DOHH2 (cell line): ENCODE measurements around the gene ETFA.

Experiments used
- H3F3A ChIP-seq: fragments of 200-600 bp; sonication (generic), shearing (Covaris generic); 2 replicates; pipeline ENCODE4 v1.6.0; 2016; ENCODE audit warnings: antibody characterized with exemption, mild to moderate bottlenecking; ENCODE audit not compliant: control insufficient read depth, insufficient read depth
- H3K27ac ChIP-seq: fragments of 200-600 bp; sonication (generic); 2 replicates; pipeline ENCODE4 v1.5.1; 2014; ENCODE audit warnings: low read depth, mild to moderate bottlenecking, low read length, moderate library complexity
- H3K27me3 ChIP-seq: fragments of 200-600 bp; sonication (generic); 2 replicates; pipeline ENCODE4 v1.6.1; 2014; ENCODE audit warnings: mild to moderate bottlenecking, low read length, mixed read lengths; ENCODE audit not compliant: control insufficient read depth
- H3K36me3 ChIP-seq: fragments of 200-600 bp; sonication (generic); 2 replicates; pipeline ENCODE4 v1.6.1; 2014; ENCODE audit warnings: mild to moderate bottlenecking, low read length, moderate library complexity, mixed read lengths; ENCODE audit not compliant: control insufficient read depth
- H3K4me1 ChIP-seq: fragments of 200-600 bp; sonication (generic); 2 replicates; pipeline ENCODE4 v1.6.1; 2014; ENCODE audit warnings: mild to moderate bottlenecking, low read length, mixed read lengths; ENCODE audit not compliant: control insufficient read depth
- H3K4me2 ChIP-seq: fragments of 200-600 bp; sonication (generic); 2 replicates; pipeline ENCODE4 v1.6.0; 2014; ENCODE audit warnings: mild to moderate bottlenecking, low read length, moderate library complexity
- H3K4me3 ChIP-seq: fragments of 200-600 bp; sonication (generic); 2 replicates; pipeline ENCODE4 v1.5.1; 2014; ENCODE audit warnings: mild to moderate bottlenecking, low read length, mixed read lengths
- H3K79me2 ChIP-seq: fragments of 200-600 bp; sonication (generic); 2 replicates; pipeline ENCODE4 v1.6.1; 2014; ENCODE audit warnings: mild to moderate bottlenecking, low read length, mixed read lengths; ENCODE audit not compliant: control insufficient read depth
- H3K9me2 ChIP-seq: fragments of 200-600 bp; sonication (generic); replicated peaks from 2 replicates; pipeline ENCODE4 v1.6.1; 2014; ENCODE audit warnings: mild to moderate bottlenecking, low read length, mixed read lengths; ENCODE audit not compliant: control insufficient read depth
- H3K9me3 ChIP-seq: fragments of 200-600 bp; sonication (generic); 2 replicates; pipeline ENCODE4 v1.6.1; 2014; ENCODE audit warnings: antibody characterized with exemption, low read length, mixed read lengths; ENCODE audit not compliant: control insufficient read depth, insufficient read depth
- H4K20me1 ChIP-seq: fragments of 200-600 bp; sonication (generic); 2 replicates; pipeline ENCODE4 v1.6.0; 2014; ENCODE audit warnings: low read depth, mild to moderate bottlenecking, antibody characterized with exemption, low read length, moderate library complexity; ENCODE audit not compliant: control insufficient read depth, insufficient read depth
- CTCF ChIP-seq: fragments of 200-600 bp; sonication (generic); IDR thresholded peaks from one replicate; pipeline ENCODE4 v1.5.1; 2014; ENCODE audit warnings: antibody characterized with exemption, mild to moderate bottlenecking, low read depth, low read length; ENCODE audit not compliant: poor library complexity, severe bottlenecking
- EZH2phosphoT487 ChIP-seq: fragments of 200-600 bp; sonication (generic); IDR thresholded peaks from 2 replicates; pipeline ENCODE4 v1.6.1; 2017; ENCODE audit warnings: borderline replicate concordance, mild to moderate bottlenecking, antibody characterized with exemption, low read length, moderate library complexity, mixed read lengths

ETFA gene

GRCh38 chr15:76233921-76234320 is 77.3 kb downstream of the ETFA start:
- H3K4me2 ChIP-seq, result no peak overlapping the region
- no peaks in the 10 kb centered on the region for H3K4me1 ChIP-seq
- H3F3A ChIP-seq, result 0 out of 2 replicates have a peak, but pooled peaks cover 3% of the 10 kb centered on the region
- no peak overlapping the region for H3K4me3 ChIP-seq
- H3K79me2 ChIP-seq, result no peaks in the 10 kb centered on the region
- H3K36me3 ChIP-seq, result peaks cover 9% of the 10 kb centered on the region
- no peak overlapping the region for H3K27ac ChIP-seq
- TF ChIP-seq CTCF (no peak), EZH2phosphoT487 (no peak)
- H3K9me2 ChIP-seq, result no peaks in the 10 kb centered on the region
- H3K27me3 ChIP-seq, result no peaks in the 10 kb centered on the region
- H4K20me1 ChIP-seq, result no peaks in the 10 kb centered on the region; the same call in 1 of the 2 replicates
- no peaks in the 10 kb centered on the region for H3K9me3 ChIP-seq

GRCh38 chr15:76229266-76229665 is 82.0 kb downstream of the ETFA start:
- Histone ChIP-seq H3K9me3 (no peaks in the 10 kb centered on the region), H3K4me2 (no peak overlapping the region), H3K79me2 (no peaks in the 10 kb centered on the region), H3F3A (no peaks in the 10 kb centered on the region), H3K4me3 (no peak overlapping the region), H3K27me3 (no peaks in the 10 kb centered on the region), H3K9me2 (no peaks in the 10 kb centered on the region), H3K27ac (no peak overlapping the region), H4K20me1 (no peaks in the 10 kb centered on the region), H3K4me1 (no peaks in the 10 kb centered on the region), H3K36me3 (peaks cover 16% of the 10 kb centered on the region)
- TF ChIP-seq CTCF (no peak), EZH2phosphoT487 (no peak)

GRCh38 chr15:76223521-76223920 is 87.7 kb downstream of the ETFA start:
- Histone ChIP-seq H3K27ac (no peak overlapping the region), H3K9me2 (no peaks in the 10 kb centered on the region), H3K4me1 (no peaks in the 10 kb centered on the region), H3K4me2 (no peak overlapping the region), H3K9me3 (no peaks in the 10 kb centered on the region), H3K36me3 (peaks cover 10% of the 10 kb centered on the region), H3K4me3 (no peak overlapping the region), H3F3A (no peaks in the 10 kb centered on the region), H3K27me3 (no peaks in the 10 kb centered on the region), H4K20me1 (no peaks in the 10 kb centered on the region), H3K79me2 (no peaks in the 10 kb centered on the region)
- TF ChIP-seq CTCF, result no peak
- TF ChIP-seq EZH2phosphoT487, result no peak

- Histone ChIP-seq H4K20me1 (no peaks in the 10 kb centered on the region), H3K27me3 (no peaks in the 10 kb centered on the region), H3K27ac (no peak overlapping the region), H3K9me3 (no peaks in the 10 kb centered on the region), H3K79me2 (no peaks in the 10 kb centered on the region), H3K36me3 (peaks cover 16% of the 10 kb centered on the region), H3K9me2 (no peaks in the 10 kb centered on the region), H3K4me2 (no peak overlapping the region), H3K4me1 (no peaks in the 10 kb centered on the region), H3K4me3 (no peak overlapping the region), H3F3A (no peaks in the 10 kb centered on the region)
- TF ChIP-seq EZH2phosphoT487, result no peak
- no peak for TF ChIP-seq CTCF
These were observed 89.1 kb downstream of the ETFA start for GRCh38 chr15:76222159-76222558.
